HL-60 (cell line): Measurements from ENCODE around the gene ITFG1.
"Not testable (repeated sequence)": the region's sequence is repeated elsewhere in the genome, so short reads cannot be mapped to it uniquely, and the experiment has no call there.

Source experiments
- CTCF ChIP-seq: IDR thresholded peaks from one replicate; pipeline ENCODE4 v1.5.1; 2011; ENCODE audit warnings: low read length, control low read depth, inconsistent platforms; ENCODE audit not compliant: insufficient read depth
- POLR2AphosphoS5 ChIP-seq: IDR thresholded peaks from 2 replicates; pipeline ENCODE4 v1.6.1; 2012; ENCODE audit warnings: low read depth
- TF ChIP-seq, protein P1 (sequence below): IDR thresholded peaks from 2 replicates; pipeline ENCODE4 v1.6.1; 2012; ENCODE audit warnings: low read depth; ENCODE audit not compliant: insufficient replicate concordance

DNA sequence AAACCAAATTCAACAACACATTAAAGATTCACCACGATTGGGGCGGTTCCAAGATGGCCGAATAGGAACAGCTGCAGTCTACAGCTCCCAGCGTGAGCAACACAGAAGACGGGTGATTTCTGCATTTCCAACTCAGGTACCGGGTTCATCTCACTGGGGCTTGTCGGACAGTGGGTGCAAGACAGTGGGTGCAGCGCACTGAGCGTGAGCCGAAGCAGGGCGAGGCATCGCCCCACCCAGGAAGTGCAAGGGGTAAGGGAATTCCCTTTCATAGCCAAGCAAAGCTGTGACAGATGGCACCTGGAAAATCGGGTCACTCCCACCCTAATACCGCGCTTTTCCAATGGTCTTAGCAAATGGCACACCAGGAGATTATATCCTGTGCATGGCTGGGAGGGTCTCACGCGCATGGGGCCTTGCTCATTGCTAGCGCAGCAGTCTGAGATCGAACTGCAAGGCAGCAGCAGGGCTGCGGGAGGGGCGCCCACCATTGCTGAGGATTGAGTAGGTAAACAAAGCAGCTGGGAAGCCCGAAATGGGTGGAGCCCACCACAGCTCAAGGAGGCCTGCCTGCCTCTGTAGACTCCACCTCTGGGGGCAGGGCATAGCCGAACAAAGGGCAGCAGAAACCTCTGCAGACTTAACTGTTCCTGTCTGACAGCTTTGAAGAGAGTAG, 113.7 kb downstream of the ITFG1 start:
- not testable (repeated sequence) for TF ChIP-seq CTCF, POLR2AphosphoS5
- TF ChIP-seq, protein P1, sequence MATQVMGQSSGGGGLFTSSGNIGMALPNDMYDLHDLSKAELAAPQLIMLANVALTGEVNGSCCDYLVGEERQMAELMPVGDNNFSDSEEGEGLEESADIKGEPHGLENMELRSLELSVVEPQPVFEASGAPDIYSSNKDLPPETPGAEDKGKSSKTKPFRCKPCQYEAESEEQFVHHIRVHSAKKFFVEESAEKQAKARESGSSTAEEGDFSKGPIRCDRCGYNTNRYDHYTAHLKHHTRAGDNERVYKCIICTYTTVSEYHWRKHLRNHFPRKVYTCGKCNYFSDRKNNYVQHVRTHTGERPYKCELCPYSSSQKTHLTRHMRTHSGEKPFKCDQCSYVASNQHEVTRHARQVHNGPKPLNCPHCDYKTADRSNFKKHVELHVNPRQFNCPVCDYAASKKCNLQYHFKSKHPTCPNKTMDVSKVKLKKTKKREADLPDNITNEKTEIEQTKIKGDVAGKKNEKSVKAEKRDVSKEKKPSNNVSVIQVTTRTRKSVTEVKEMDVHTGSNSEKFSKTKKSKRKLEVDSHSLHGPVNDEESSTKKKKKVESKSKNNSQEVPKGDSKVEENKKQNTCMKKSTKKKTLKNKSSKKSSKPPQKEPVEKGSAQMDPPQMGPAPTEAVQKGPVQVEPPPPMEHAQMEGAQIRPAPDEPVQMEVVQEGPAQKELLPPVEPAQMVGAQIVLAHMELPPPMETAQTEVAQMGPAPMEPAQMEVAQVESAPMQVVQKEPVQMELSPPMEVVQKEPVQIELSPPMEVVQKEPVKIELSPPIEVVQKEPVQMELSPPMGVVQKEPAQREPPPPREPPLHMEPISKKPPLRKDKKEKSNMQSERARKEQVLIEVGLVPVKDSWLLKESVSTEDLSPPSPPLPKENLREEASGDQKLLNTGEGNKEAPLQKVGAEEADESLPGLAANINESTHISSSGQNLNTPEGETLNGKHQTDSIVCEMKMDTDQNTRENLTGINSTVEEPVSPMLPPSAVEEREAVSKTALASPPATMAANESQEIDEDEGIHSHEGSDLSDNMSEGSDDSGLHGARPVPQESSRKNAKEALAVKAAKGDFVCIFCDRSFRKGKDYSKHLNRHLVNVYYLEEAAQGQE, result not testable (repeated sequence)
